Measurements from ENCODE around the gene PRKCA.

PRKCA gene

DNA sequence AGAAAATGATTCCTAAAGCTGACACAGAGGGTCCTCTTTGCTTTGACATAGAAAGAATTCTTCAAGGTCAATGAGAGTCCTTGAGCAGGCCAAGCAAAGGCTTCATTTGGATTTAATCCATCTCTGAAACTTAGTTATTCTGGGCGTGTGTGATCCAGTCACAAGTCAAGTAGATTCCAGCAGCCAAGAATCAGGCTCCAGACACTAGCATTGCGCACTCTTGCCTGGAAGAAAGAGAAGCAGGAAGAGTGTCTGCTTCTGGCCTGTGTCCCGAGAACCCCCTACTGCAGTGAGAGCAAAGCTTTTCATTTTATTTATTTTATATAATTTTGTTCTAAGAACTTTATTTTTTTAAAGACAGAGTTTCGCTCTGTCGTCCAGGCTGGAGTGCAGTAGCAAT, 444.3 kb downstream of the PRKCA start:
- no peak overlapping the region for H3K4me3 ChIP-seq (ENCODE audit: insufficient read depth, low read depth, low read length, poor library complexity, severe bottlenecking)
- H3K36me3 ChIP-seq (ENCODE audit: control insufficient read depth, insufficient read depth, low read length) = peaks cover 63% of the 10 kb centered on the region
- no peak for DNase-seq
- H3K27ac ChIP-seq (ENCODE audit: insufficient read depth, low read length, poor library complexity, severe bottlenecking) = no peak overlapping the region
- no peaks in the 10 kb centered on the region for H3K4me1 ChIP-seq (ENCODE audit: control insufficient read depth, insufficient read depth, low read length, poor library complexity, severe bottlenecking)
- H3K9me3 ChIP-seq (ENCODE audit: control insufficient read depth, low read length) = no peaks in the 10 kb centered on the region
- no peaks in the 10 kb centered on the region for H3K27me3 ChIP-seq (replicated peaks; ENCODE audit: control insufficient read depth, insufficient read depth, low read length, poor library complexity, severe bottlenecking)

DNA sequence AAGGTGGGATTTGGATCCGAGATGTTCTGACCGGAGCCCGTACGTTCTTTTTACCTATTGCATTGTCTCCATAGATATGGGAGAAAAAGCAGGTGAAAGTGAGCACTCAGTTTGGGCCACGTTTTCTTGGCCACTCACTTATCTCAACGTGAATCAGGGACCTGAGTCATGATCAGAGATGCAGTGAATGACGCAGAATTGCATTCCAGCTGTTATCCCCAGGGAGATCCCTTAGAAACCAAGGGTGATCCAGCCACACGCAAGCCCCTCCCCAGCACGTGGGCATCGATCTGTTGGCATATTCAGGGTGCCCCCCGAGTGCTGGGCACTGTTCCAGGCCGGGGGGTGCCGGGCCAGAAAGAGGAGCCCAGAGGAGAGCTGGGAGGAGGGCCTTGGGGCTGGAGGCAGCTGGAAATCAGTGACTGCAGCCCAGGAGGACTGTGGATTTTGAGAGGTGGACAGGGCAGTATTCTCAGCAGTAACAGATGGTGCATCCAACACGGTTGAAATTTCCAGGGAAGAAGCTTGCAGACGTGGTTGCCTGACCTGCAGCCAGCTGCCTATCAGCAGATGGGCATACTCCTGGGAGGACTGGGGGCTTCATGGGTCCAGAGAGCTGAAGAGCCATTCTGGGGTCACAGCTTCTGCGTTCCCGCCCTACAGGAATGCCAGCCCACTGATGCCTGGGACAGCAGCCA, 445.3 kb downstream of the PRKCA start:
- H3K27ac ChIP-seq (ENCODE audit: insufficient read depth, low read length, poor library complexity, severe bottlenecking) = no peak overlapping the region
- H3K4me1 ChIP-seq (ENCODE audit: control insufficient read depth, insufficient read depth, low read length, poor library complexity, severe bottlenecking) = no peaks in the 10 kb centered on the region
- H3K9me3 ChIP-seq (ENCODE audit: control insufficient read depth, low read length) = no peaks in the 10 kb centered on the region
- DNase-seq = no peak
- no peak overlapping the region for H3K4me3 ChIP-seq (ENCODE audit: insufficient read depth, low read depth, low read length, poor library complexity, severe bottlenecking)
- peaks cover 54% of the 10 kb centered on the region for H3K36me3 ChIP-seq (ENCODE audit: control insufficient read depth, insufficient read depth, low read length)
- H3K27me3 ChIP-seq (replicated peaks; ENCODE audit: control insufficient read depth, insufficient read depth, low read length, poor library complexity, severe bottlenecking) = no peaks in the 10 kb centered on the region

DNA sequence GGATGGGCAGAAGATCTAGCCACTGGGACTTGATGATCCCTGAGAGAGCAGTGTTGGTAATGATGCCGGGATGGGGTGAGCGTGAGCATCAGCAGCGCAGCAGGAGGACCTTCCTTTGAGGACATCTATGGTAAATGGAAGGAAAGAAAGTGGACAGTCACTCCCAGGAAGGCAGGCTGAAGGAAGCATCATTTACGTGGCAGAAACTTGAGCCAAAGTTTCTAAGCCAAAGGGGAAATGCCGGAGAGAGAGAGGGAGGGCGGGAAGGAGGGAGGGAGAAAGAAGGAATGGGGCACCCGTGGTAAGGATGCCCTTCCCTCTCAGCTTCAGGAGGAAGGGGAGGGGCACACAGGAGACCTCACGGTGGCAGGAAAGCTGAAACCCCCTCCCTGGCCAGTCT, 446.2 kb downstream of the PRKCA start:
- H3K9me3 ChIP-seq (ENCODE audit: control insufficient read depth, low read length) = no peaks in the 10 kb centered on the region
- no peak for DNase-seq
- peaks cover 46% of the 10 kb centered on the region for H3K36me3 ChIP-seq (ENCODE audit: control insufficient read depth, insufficient read depth, low read length)
- no peak overlapping the region for H3K27ac ChIP-seq (ENCODE audit: insufficient read depth, low read length, poor library complexity, severe bottlenecking)
- no peaks in the 10 kb centered on the region for H3K4me1 ChIP-seq (ENCODE audit: control insufficient read depth, insufficient read depth, low read length, poor library complexity, severe bottlenecking)
- H3K27me3 ChIP-seq (replicated peaks; ENCODE audit: control insufficient read depth, insufficient read depth, low read length, poor library complexity, severe bottlenecking) = no peaks in the 10 kb centered on the region
- no peak overlapping the region for H3K4me3 ChIP-seq (ENCODE audit: insufficient read depth, low read depth, low read length, poor library complexity, severe bottlenecking)

DNA sequence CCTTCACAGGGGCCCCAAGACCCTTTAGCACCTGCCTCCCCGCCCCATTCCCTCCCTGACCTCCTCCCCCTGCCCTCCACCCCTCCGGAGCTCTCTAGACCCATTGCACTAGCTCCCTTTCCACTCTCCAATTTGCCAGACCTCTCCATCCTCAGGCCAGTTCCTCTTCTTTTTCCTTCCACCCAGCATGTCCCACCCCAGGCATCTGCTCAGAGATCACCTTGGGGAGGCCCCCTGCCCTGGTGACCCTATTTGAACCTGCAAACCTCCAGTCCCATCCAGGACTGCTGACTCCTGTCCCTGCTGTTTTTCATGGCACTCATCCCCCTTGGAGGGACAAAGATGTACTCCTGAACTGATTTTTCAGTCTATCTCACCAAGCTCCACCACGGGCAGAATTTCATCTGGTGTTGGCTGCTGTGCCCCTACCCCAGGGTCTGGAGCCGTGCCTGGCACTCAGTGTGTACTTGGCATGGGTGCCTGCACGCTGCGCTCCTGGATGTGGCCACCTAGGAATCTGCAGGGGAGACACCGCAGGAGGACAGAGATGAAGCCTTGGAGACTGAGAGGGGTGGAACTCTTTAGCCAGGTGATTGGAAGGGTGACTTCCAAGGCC, 446.9 kb downstream of the PRKCA start:
- Histone ChIP-seq H3K36me3 (ENCODE audit: control insufficient read depth, insufficient read depth, low read length) (peaks cover 42% of the 10 kb centered on the region), H3K4me1 (ENCODE audit: control insufficient read depth, insufficient read depth, low read length, poor library complexity, severe bottlenecking) (no peaks in the 10 kb centered on the region)
- no peak for DNase-seq

DNA sequence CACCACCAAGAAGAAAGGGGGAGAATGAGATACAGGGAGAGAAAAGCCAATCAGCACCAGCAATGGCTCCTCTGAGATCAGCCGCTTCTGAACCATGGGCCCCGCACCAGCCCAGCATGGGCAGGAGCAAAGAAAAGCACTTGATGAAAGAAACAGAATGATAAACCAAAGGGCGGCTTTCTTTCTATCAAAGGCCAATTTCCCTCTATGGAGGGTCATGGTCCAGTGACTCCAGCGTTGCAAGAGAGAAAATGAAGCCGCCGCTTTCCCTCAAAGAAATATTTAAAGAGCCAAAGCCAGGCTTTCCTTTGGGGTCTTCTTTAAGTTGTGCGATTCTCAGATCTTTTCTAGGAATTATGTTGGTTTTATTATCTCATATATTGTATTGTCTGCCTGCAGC, 447.7 kb downstream of the PRKCA start:
- Histone ChIP-seq H3K4me1 (ENCODE audit: control insufficient read depth, insufficient read depth, low read length, poor library complexity, severe bottlenecking) (no peaks in the 10 kb centered on the region), H3K27me3 (replicated peaks; ENCODE audit: control insufficient read depth, insufficient read depth, low read length, poor library complexity, severe bottlenecking) (no peaks in the 10 kb centered on the region), H3K27ac (ENCODE audit: insufficient read depth, low read length, poor library complexity, severe bottlenecking) (no peak overlapping the region), H3K36me3 (ENCODE audit: control insufficient read depth, insufficient read depth, low read length) (peaks cover 42% of the 10 kb centered on the region), H3K9me3 (ENCODE audit: control insufficient read depth, low read length) (no peaks in the 10 kb centered on the region), H3K4me3 (ENCODE audit: insufficient read depth, low read depth, low read length, poor library complexity, severe bottlenecking) (no peak overlapping the region)
- DNase-seq = no peak

More for the DNA sequence above, 446.9 kb downstream of the PRKCA start:
- H3K4me3 ChIP-seq (ENCODE audit: insufficient read depth, low read depth, low read length, poor library complexity, severe bottlenecking) = no peak overlapping the region
- H3K27ac ChIP-seq (ENCODE audit: insufficient read depth, low read length, poor library complexity, severe bottlenecking) = no peak overlapping the region
- H3K27me3 ChIP-seq (replicated peaks; ENCODE audit: control insufficient read depth, insufficient read depth, low read length, poor library complexity, severe bottlenecking) = no peaks in the 10 kb centered on the region
- no peaks in the 10 kb centered on the region for H3K9me3 ChIP-seq (ENCODE audit: control insufficient read depth, low read length)

DNA sequence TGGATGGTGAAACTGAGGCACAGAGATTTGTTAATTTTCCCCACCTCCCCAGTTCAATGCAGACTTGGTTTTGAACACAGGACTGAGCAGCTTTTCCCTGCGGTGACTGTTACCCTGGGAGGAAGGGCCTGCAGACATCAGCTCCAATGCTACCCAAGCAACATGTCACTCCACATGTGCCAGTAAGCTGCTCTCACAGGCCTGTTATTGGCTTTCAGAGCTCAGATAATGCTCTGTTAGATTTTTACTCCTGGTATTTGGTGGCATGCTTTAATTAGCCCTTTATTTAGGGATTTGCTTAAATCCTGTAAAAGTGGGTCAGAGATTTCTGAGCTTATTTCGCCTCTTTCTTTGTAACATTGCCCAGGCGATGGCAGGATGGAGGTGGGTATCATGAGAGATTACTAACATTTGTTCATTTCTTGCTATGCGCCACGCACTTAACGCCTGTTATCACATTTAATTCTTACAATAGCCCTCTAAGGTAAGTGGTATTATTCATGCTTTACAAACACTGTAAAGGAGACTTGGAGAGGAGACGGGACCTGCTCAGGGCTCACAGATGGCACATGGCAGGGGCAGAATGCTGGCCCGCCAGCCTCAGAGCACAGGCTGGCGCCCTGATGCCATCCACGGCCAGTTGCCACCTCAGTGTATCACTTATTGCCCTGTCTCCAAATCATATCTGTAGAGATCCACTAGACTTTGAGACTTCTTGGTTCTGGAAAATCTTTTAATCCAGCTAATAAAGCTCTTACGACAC, 448.5 kb downstream of the PRKCA start:
- H3K4me1 ChIP-seq (ENCODE audit: control insufficient read depth, insufficient read depth, low read length, poor library complexity, severe bottlenecking) = no peaks in the 10 kb centered on the region
- DNase-seq = no peak

DNA sequence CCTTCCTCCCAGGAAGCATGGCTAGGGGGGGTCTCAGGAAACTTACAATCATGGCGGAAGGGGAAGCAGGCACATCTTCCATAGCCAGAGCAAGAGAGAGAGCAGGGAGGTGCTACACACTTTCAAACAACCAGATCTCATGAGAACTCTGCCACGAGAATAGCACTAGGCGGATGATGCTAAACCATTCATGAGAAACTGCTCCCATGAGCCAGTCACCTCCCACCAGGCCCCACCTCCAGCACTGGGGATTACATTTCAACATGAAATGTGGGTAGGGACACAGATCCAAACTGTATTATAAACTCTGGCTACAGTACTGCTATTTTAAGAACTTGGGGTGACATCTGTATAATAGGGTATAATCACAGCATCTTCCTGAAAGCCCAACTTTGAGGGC, 449.4 kb downstream of the PRKCA start:
- no peaks in the 10 kb centered on the region for H3K4me1 ChIP-seq (ENCODE audit: control insufficient read depth, insufficient read depth, low read length, poor library complexity, severe bottlenecking)
- peaks cover 40% of the 10 kb centered on the region for H3K36me3 ChIP-seq (ENCODE audit: control insufficient read depth, insufficient read depth, low read length)
- H3K27ac ChIP-seq (ENCODE audit: insufficient read depth, low read length, poor library complexity, severe bottlenecking) = no peak overlapping the region
- no peak overlapping the region for H3K4me3 ChIP-seq (ENCODE audit: insufficient read depth, low read depth, low read length, poor library complexity, severe bottlenecking)
- DNase-seq = no peak
- no peaks in the 10 kb centered on the region for H3K27me3 ChIP-seq (replicated peaks; ENCODE audit: control insufficient read depth, insufficient read depth, low read length, poor library complexity, severe bottlenecking)
- no peaks in the 10 kb centered on the region for H3K9me3 ChIP-seq (ENCODE audit: control insufficient read depth, low read length)

More for the DNA sequence above, 448.5 kb downstream of the PRKCA start:
- Histone ChIP-seq H3K27me3 (replicated peaks; ENCODE audit: control insufficient read depth, insufficient read depth, low read length, poor library complexity, severe bottlenecking) (no peaks in the 10 kb centered on the region), H3K27ac (ENCODE audit: insufficient read depth, low read length, poor library complexity, severe bottlenecking) (no peak overlapping the region), H3K9me3 (ENCODE audit: control insufficient read depth, low read length) (no peaks in the 10 kb centered on the region), H3K4me3 (ENCODE audit: insufficient read depth, low read depth, low read length, poor library complexity, severe bottlenecking) (no peak overlapping the region), H3K36me3 (ENCODE audit: control insufficient read depth, insufficient read depth, low read length) (peaks cover 46% of the 10 kb centered on the region)

DNA sequence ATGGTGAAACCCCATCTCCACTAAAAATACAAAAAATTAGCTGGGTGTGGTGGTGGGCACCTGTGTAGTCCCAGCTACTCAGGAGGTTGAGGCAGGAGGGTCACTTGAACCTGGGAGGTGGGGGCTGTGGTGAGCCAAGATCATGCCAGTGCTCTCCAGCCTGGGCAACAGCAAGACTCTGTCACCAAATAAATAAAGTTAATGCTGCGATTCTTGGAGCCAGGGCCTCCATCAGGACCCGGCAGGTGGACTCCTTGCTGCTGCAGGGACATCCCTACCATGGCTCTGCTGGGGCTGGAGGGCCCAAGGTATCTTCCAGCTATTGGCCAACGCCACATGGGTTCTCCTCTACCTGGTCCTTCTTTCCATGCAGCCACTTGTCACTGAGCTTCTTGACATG, 450.0 kb downstream of the PRKCA start:
- DNase-seq = no peak
- no peaks in the 10 kb centered on the region for H3K27me3 ChIP-seq (replicated peaks; ENCODE audit: control insufficient read depth, insufficient read depth, low read length, poor library complexity, severe bottlenecking)
- no peaks in the 10 kb centered on the region for H3K9me3 ChIP-seq (ENCODE audit: control insufficient read depth, low read length)
- H3K4me3 ChIP-seq (ENCODE audit: insufficient read depth, low read depth, low read length, poor library complexity, severe bottlenecking) = no peak overlapping the region
- no peaks in the 10 kb centered on the region for H3K4me1 ChIP-seq (ENCODE audit: control insufficient read depth, insufficient read depth, low read length, poor library complexity, severe bottlenecking)
- no peak overlapping the region for H3K27ac ChIP-seq (ENCODE audit: insufficient read depth, low read length, poor library complexity, severe bottlenecking)
- H3K36me3 ChIP-seq (ENCODE audit: control insufficient read depth, insufficient read depth, low read length) = peaks cover 40% of the 10 kb centered on the region

DNA sequence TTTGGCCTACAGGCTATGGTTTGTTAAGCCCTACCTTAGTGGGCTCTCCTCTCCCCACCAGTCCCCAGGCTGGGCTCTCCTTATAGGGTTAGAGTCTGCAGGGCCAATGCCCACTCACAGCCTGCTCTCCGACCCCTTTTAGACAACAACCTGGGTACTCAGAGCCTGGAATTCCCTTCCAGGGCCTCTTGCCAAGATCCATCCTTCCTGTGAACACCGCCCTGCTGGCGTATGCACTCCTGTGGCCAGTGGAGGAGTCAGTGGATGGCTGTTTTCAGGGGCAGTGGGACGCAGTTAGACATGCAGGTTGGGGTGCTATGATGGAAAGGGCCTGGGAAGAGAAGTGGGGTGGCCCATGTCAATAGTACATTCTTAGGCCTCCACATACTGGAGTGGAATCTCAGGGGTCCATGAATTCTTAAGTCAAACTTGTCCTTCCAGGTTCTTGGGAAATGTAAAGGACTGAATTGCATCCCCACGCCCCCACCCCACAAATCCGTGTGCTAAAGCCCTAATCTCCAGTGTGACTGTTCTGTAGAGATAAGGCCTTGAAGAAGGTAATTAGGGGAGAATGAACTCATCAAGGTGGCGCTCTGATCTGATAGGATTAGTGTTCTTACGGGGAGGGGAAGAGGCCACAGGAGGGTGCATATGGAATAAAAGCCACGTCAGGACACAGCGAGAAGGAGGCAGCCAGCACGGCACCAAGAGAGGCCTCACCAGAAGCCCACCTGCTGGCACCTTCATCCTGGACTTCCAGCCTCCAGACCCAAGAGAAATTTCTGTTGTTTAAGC, 450.9 kb downstream of the PRKCA start:
- Histone ChIP-seq H3K27me3 (replicated peaks; ENCODE audit: control insufficient read depth, insufficient read depth, low read length, poor library complexity, severe bottlenecking) (no peaks in the 10 kb centered on the region), H3K9me3 (ENCODE audit: control insufficient read depth, low read length) (no peaks in the 10 kb centered on the region), H3K27ac (ENCODE audit: insufficient read depth, low read length, poor library complexity, severe bottlenecking) (no peak overlapping the region), H3K4me3 (ENCODE audit: insufficient read depth, low read depth, low read length, poor library complexity, severe bottlenecking) (no peak overlapping the region), H3K4me1 (ENCODE audit: control insufficient read depth, insufficient read depth, low read length, poor library complexity, severe bottlenecking) (no peaks in the 10 kb centered on the region), H3K36me3 (ENCODE audit: control insufficient read depth, insufficient read depth, low read length) (peaks cover 40% of the 10 kb centered on the region)
- DNase-seq = no peak
